GM18520 (cell line): ENCODE measurements around the gene ATIC.

Source experiments
- ATAC-seq: cut with Tn5 transposase; IDR thresholded peaks from one replicate; pipeline ENCODE4 v1.9.1; 2021; ENCODE audit not compliant: unreplicated experiment

ATIC gene

GRCh38 chr2:215314896-215315295, 3.0 kb downstream of the ATIC start:
- no peak for ATAC-seq

GRCh38 chr2:215315301-215315700, 3.4 kb downstream of the ATIC start:
- no peak for ATAC-seq

DNA sequence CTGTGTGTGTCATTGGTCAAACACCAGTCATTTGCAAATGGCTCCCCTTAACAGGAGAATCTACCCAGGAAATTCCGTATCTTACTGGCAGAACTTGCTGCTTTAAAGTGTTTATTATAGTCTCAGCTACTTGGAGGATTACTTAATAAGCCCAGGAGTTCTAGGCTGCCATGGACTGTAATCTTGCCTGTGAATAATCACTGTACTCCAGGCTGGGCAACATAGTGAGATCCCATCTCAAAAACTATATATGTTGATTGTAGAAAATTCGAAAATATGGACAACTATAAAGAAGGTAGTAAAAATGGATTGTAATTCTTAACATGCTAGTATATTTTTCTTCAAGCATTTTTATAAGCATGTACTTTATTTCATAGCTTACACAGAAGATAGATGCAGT, 4.5 kb downstream of the ATIC start:
- no peak for ATAC-seq

DNA sequence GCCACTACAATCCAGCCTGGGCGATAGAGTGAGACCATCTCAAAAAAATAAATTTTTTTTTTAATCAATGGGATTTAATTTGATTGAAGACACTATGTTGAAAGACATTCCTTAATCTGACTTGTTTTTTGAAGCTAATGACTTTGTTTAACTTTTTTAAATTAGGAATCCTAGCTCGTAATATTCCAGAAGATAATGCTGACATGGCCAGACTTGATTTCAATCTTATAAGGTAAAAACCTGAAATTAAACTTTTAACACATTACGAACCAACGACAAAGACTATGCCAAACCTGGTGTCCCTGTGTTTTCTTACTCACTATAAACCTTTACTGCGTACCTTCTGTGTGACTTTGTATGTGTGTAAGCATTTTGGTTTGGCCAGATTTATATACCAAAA, 7.6 kb downstream of the ATIC start:
- ATAC-seq = no peak

- ATAC-seq = no peak
Measured at GRCh38 chr2:215320102-215320501, 8.2 kb downstream of the ATIC start.

GRCh38 chr2:215320679-215321078, 8.8 kb downstream of the ATIC start:
- no peak for ATAC-seq

GRCh38 chr2:215324811-215325210, 13.0 kb downstream of the ATIC start:
- ATAC-seq = no peak

DNA sequence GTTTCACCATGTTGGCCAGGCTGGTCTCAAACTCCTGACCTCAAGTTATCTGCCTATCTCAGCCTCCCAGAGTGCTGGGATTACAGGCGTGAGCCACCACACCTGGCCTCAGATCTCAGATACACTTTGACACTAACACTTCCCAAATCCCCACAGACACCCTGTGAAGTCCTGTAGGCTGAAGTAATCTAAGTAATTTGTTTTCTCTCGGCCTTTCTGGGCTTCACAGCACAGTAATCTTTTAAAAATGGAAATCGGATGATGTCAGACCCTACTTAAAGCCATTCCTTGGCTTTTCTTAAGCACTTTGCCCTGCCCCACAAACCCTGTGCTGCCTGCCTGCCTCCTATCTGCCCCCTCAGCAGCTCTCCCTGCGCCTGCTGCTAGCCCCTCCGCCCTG, 16.2 kb downstream of the ATIC start:
- no peak for ATAC-seq

GRCh38 chr2:215332872-215333595, 21.2 kb downstream of the ATIC start:
- ATAC-seq = peak; percentile 57

DNA sequence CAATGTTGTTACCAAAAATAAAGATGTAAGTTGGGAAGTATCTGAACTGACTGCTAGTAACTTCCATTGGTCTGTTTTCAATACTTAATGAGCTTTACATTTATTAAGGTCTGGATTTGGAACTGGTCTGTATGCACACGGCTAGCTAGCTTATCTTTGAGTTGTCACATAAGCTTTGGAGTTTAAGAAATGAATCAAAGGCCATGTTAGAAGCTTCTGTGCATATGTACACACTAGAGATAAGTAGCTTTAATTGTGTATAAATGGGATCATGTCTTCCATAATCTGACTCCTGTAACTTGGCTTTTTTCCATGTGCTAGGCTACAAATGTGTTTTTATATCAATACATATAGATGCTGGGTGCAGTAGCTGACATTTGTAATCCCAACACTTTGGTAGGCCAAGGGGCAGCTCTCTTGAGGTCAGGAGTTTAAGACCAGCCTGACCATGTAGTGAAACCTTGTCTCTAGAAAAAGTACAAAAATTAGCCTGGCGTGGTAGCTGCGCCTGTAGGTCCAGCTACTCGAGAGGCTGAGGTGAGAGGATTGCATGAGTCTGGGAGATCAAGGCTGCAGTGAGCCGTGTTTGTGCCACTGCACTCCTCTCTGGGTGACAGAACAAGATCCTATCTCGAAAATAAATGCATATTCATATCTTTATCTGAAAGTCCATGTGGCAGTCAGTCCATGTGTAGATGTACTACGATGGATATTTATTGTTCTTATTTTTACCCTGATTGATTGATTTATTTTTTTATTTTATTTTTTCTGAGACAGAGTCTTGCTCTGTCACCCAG, 27.2 kb downstream of the ATIC start:
- ATAC-seq = no peak

DNA sequence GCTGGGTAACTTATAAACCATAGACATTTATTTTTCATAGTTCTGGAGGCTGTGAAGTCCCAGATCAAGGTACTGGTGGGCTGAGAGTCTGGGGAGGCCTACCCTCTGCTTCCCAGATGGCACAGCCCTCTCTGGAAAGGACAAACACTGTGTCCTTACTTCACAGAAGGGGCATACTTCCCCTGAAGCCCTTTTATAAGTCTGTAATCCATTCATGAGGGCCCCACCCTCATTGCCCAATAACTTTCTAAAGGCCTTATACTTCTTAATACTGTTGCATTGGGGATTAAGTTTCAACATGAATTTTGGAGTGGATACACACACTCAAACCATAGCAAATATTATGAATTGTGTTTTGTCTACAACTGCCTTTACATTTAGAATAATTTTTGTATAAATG, 36.0 kb downstream of the ATIC start:
- ATAC-seq = no peak

GRCh38 chr2:215352602-215353001, 40.7 kb downstream of the ATIC start:
- no peak for ATAC-seq

- no peak for ATAC-seq
Measured at GRCh38 chr2:215354771-215355695, 43.2 kb downstream of the ATIC start.

GRCh38 chr2:215355801-215356200, 43.9 kb downstream of the ATIC start:
- ATAC-seq = no peak

GRCh38 chr2:215356334-215356947, 44.6 kb downstream of the ATIC start:
- ATAC-seq = no peak

DNA sequence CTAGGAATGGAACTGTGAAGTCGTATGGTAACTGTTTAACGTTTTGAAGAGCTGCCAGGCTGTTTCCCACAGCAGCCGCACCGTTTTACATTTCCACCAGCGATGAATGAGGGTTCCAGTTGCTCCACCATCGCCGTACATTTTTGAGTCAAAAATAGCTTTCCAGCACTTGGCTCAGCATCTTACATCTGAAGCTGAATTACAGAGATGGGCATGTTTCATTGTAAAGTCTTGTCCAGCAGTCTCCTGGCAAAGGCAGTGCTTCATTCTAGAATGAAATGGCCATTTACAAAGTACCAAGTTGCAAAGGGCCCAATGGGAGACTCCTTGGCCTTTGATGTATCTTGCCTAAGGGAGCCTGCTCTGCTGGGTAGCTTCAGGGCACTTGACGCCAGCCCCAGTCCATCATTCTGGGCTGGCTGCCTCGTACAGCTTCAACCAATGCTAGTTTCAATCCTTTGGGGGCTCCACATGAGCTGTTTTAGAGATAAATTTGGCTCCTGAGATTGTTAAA, 45.1 kb downstream of the ATIC start:
- no peak for ATAC-seq

GRCh38 chr2:215357660-215358059, 45.8 kb downstream of the ATIC start:
- ATAC-seq = no peak

GRCh38 chr2:215358312-215358845, 46.5 kb downstream of the ATIC start:
- ATAC-seq = no peak

GRCh38 chr2:215358891-215359575, 47.2 kb downstream of the ATIC start:
- no peak for ATAC-seq

GRCh38 chr2:215359576-215359922, 47.7 kb downstream of the ATIC start:
- ATAC-seq = no peak
